Measurements from ENCODE around the gene DHH. TPM values are rescaled to one million over a fixed set of nuclear protein-coding genes. Genes with fewer than 3 reads are reported as not detected.

Gene DHH
- total RNA-seq, 1 experiment from 2014 or later: 0.39 TPM

- ChIA-PET POLR2A (ENCODE audit: low non-redundant PET) (interaction anchor here (0.6 kb wide), 2 partner anchors 69 to 153 kb away, joined by 3 to 10 read pairs; no protein-coding TSS in a partner anchor), CTCF (interaction anchor here (0.6 to 2.7 kb wide), 20 partner anchors 9 to 164 kb away, joined by 3 to 34 read pairs (median 6); partner anchors contain the start of genes LMBR1L and RHEBL1)
- Histone ChIP-seq H3K4me3 (ENCODE audit: low read depth, low read length, poor library complexity, severe bottlenecking) (peak overlapping the region; percentile 34), H3K27ac (ENCODE audit: low read depth, low read length, poor library complexity, severe bottlenecking) (no peak overlapping the region), H3K4me1 (ENCODE audit: insufficient read depth, low read length, poor library complexity, severe bottlenecking) (peaks cover 9% of the 10 kb centered on the region), H3K36me3 (ENCODE audit: insufficient read depth, low read length, poor library complexity, severe bottlenecking) (no peaks in the 10 kb centered on the region), H3K9me3 (ENCODE audit: low read depth, low read length, poor library complexity, severe bottlenecking) (no peaks in the 10 kb centered on the region), H3K27me3 (replicated peaks; ENCODE audit: insufficient read depth, low read depth, low read length, poor library complexity) (peaks cover 53% of the 10 kb centered on the region)
- intact Hi-C loops (cut with micrococcal nuclease; ENCODE audit: unreplicated experiment): loop anchor here (1.0 to 2.0 kb wide), 2 partner anchors 32 to 146 kb away; no protein-coding TSS in a partner anchor
- BruUV-seq (replicated peaks): no TSS peak
- no peak for DNase-seq (ENCODE audit: low spot score)
- no peak for TF ChIP-seq CTCF (conservative IDR thresholded peaks at IDR 0.05; ENCODE audit: low read depth, low read length)
- no peak for TF ChIP-seq EZH2 (IDR thresholded peaks at IDR 0.05; ENCODE audit: borderline replicate concordance, low read depth, low read length, poor library complexity, severe bottlenecking)
Observed at GRCh38 chr12:49088932-49089330, 5.7 kb downstream of the DHH start.

DNA sequence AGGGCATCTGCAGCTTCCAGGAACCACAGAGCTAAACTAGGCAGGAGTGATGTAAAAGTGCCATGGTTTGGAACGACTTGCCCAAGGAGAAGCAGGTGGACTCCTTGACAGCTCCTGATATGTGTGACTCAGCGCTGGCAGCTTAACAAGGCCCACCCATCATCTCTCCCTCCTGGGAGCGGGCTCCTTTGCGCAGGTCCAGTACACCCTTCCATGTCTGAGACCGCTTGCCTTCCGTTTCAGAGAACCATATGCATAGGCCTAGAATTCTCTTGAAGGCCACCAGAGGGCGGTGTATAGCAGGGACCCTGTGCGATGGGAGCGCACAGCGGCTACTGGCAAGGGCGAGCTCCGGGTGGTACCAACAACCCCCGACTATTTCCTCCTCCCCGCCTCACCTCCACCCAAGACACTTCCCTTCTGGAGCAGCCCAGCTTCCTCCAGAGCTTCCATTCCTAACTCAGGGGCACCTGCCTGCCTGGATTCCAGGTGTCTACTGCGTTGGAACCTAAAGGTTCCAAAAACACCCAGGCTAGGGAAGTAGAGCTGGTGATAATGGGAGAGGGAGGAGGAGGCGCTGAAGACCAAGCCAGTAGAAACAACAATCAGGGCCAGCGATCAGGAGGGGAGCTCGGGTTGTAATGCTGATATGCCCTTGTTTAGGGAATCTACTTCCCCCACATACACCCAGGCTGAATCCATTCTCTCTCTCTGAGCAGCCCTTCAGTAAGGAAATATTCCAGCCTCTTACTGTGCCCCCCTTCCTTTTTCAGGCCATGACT lies 6.3 kb downstream of the DHH start:
- ChIA-PET CTCF (interaction anchor here (0.6 to 2.7 kb wide), 23 partner anchors 10 to 329 kb away, joined by 3 to 34 read pairs (median 5); partner anchors contain the start of genes LMBR1L and RHEBL1), POLR2A (ENCODE audit: low non-redundant PET) (interaction anchor here (0.6 to 0.7 kb wide), 4 partner anchors 8 to 153 kb away, joined by 3 to 10 read pairs (median 6); no protein-coding TSS in a partner anchor)
- intact Hi-C loops (cut with micrococcal nuclease; ENCODE audit: unreplicated experiment): loop anchor here (1.0 to 2.0 kb wide), 2 partner anchors 32 to 147 kb away; no protein-coding TSS in a partner anchor
- no TSS peak for BruUV-seq (replicated peaks)
- DNase-seq (ENCODE audit: low spot score): peak; percentile 93
- Histone ChIP-seq H3K36me3 (ENCODE audit: insufficient read depth, low read length, poor library complexity, severe bottlenecking) (no peaks in the 10 kb centered on the region), H3K27me3 (replicated peaks; ENCODE audit: insufficient read depth, low read depth, low read length, poor library complexity) (peaks cover 47% of the 10 kb centered on the region), H3K9me3 (ENCODE audit: low read depth, low read length, poor library complexity, severe bottlenecking) (no peaks in the 10 kb centered on the region), H3K27ac (ENCODE audit: low read depth, low read length, poor library complexity, severe bottlenecking) (no peak overlapping the region), H3K4me1 (ENCODE audit: insufficient read depth, low read length, poor library complexity, severe bottlenecking) (peaks cover 9% of the 10 kb centered on the region), H3K4me3 (ENCODE audit: low read depth, low read length, poor library complexity, severe bottlenecking) (peak overlapping the region; percentile 34)
- TF ChIP-seq CTCF (conservative IDR thresholded peaks at IDR 0.05; ENCODE audit: low read depth, low read length) (peak; percentile 96), EZH2 (IDR thresholded peaks at IDR 0.05; ENCODE audit: borderline replicate concordance, low read depth, low read length, poor library complexity, severe bottlenecking) (no peak)

- Histone ChIP-seq H3K4me1 (ENCODE audit: insufficient read depth, low read length, poor library complexity, severe bottlenecking) (peaks cover 9% of the 10 kb centered on the region), H3K27me3 (replicated peaks; ENCODE audit: insufficient read depth, low read depth, low read length, poor library complexity) (peaks cover 25% of the 10 kb centered on the region), H3K36me3 (ENCODE audit: insufficient read depth, low read length, poor library complexity, severe bottlenecking) (no peaks in the 10 kb centered on the region), H3K27ac (ENCODE audit: low read depth, low read length, poor library complexity, severe bottlenecking) (no peak overlapping the region), H3K9me3 (ENCODE audit: low read depth, low read length, poor library complexity, severe bottlenecking) (no peaks in the 10 kb centered on the region), H3K4me3 (ENCODE audit: low read depth, low read length, poor library complexity, severe bottlenecking) (no peak overlapping the region)
- DNase-seq (ENCODE audit: low spot score): no peak
- TF ChIP-seq CTCF (conservative IDR thresholded peaks at IDR 0.05; ENCODE audit: low read depth, low read length) (no peak), EZH2 (IDR thresholded peaks at IDR 0.05; ENCODE audit: borderline replicate concordance, low read depth, low read length, poor library complexity, severe bottlenecking) (no peak)
- ChIA-PET POLR2A (ENCODE audit: low non-redundant PET) (no interaction called here), CTCF (no interaction called here)
- intact Hi-C loops (cut with micrococcal nuclease; ENCODE audit: unreplicated experiment): no loop called here
- BruUV-seq (replicated peaks): no TSS peak
Observed at GRCh38 chr12:49086116-49086515, 8.5 kb downstream of the DHH start.

All from A673 (cell line).